ENCODE data around the gene LBX1. TPM values are rescaled to one million over a fixed set of nuclear protein-coding genes. Genes with fewer than 3 reads are reported as not detected.

LBX1 gene
- total RNA-seq, 1 donor = not detected

GRCh38 chr10:101258179-101258885 lies 29.1 kb upstream of the LBX1 start:
- H3K4me3 ChIP-seq (ENCODE audit: low read depth, low read length) = no peak overlapping the region
- DNase-seq (ENCODE audit: low read depth) = no peak
- no peak for TF ChIP-seq CTCF (IDR thresholded peaks at IDR 0.05; ENCODE audit: insufficient read depth, low read depth, low read length)

GRCh38 chr10:101257491-101257890 lies 28.2 kb upstream of the LBX1 start:
- no peak for DNase-seq (ENCODE audit: low read depth)
- H3K4me3 ChIP-seq (ENCODE audit: low read depth, low read length) = no peak overlapping the region
- TF ChIP-seq CTCF (IDR thresholded peaks at IDR 0.05; ENCODE audit: insufficient read depth, low read depth, low read length) = no peak

- no peak for TF ChIP-seq CTCF (IDR thresholded peaks at IDR 0.05; ENCODE audit: insufficient read depth, low read depth, low read length)
- DNase-seq (ENCODE audit: low read depth) = no peak
Measured at GRCh38 chr10:101257084-101257483, 27.8 kb upstream of the LBX1 start.

GRCh38 chr10:101256387-101256786 lies 27.1 kb upstream of the LBX1 start:
- no peak overlapping the region for H3K4me3 ChIP-seq (ENCODE audit: low read depth, low read length)
- no peak for TF ChIP-seq CTCF (IDR thresholded peaks at IDR 0.05; ENCODE audit: insufficient read depth, low read depth, low read length)
- no peak for DNase-seq (ENCODE audit: low read depth)

More at GRCh38 chr10:101257084-101257483, 27.8 kb upstream of the LBX1 start:
- H3K4me3 ChIP-seq (ENCODE audit: low read depth, low read length) = no peak overlapping the region

GRCh38 chr10:101250136-101250535 lies 20.9 kb upstream of the LBX1 start:
- no peak for DNase-seq (ENCODE audit: low read depth)
- TF ChIP-seq CTCF (IDR thresholded peaks at IDR 0.05; ENCODE audit: insufficient read depth, low read depth, low read length) = no peak
- H3K4me3 ChIP-seq (ENCODE audit: low read depth, low read length) = no peak overlapping the region

- DNase-seq (ENCODE audit: low read depth) = no peak
- H3K4me3 ChIP-seq (ENCODE audit: low read depth, low read length) = no peak overlapping the region
- no peak for TF ChIP-seq CTCF (IDR thresholded peaks at IDR 0.05; ENCODE audit: insufficient read depth, low read depth, low read length)
Measured at GRCh38 chr10:101249171-101249581, 19.9 kb upstream of the LBX1 start.

- H3K4me3 ChIP-seq (ENCODE audit: low read depth, low read length) = no peak overlapping the region
- DNase-seq (ENCODE audit: low read depth) = no peak
- TF ChIP-seq CTCF (IDR thresholded peaks at IDR 0.05; ENCODE audit: insufficient read depth, low read depth, low read length) = no peak
Measured at GRCh38 chr10:101246639-101247038, 17.4 kb upstream of the LBX1 start.

All from fibroblast of villous mesenchyme (primary cell).